IgD-negative memory B cell (primary cell): ENCODE data around the gene ACSF3. TPM values are rescaled to one million over a fixed set of nuclear protein-coding genes. Genes with fewer than 3 reads are reported as not detected.

ENCODE experiments used
- H3K27ac Mint-ChIP-seq, 3 donors: one replicate each; pipeline ENCODE4 v1.8.0; 2020 to 2022; ENCODE audit warnings: mild to moderate bottlenecking in 3 of 3, mixed read lengths in 3 of 3, moderate library complexity in 1 of 3
- H3K27me3 Mint-ChIP-seq: one replicate; pipeline ENCODE4 v1.8.0; 2021; ENCODE audit warnings: mixed read lengths
- H3K36me3 Mint-ChIP-seq: one replicate; pipeline ENCODE4 v1.8.0; 2020; ENCODE audit warnings: mild to moderate bottlenecking, mixed read lengths
- H3K4me1 Mint-ChIP-seq, 3 donors: one replicate each; pipeline ENCODE4 v1.8.0; 2020 to 2022; ENCODE audit warnings: mixed read lengths in 3 of 3, mild to moderate bottlenecking in 1 of 3
- H3K4me3 Mint-ChIP-seq, 4 donors: one replicate each; pipeline ENCODE4 v1.8.0; 2020 to 2022; ENCODE audit warnings: mild to moderate bottlenecking in 4 of 4, mixed read lengths in 4 of 4, moderate library complexity in 3 of 4
- H3K9me3 Mint-ChIP-seq, 3 donors: one replicate each; pipeline ENCODE4 v1.8.0; 2020 to 2021; ENCODE audit warnings: mixed read lengths in 3 of 3, mild to moderate bottlenecking in 1 of 3
- polyA plus RNA-seq: library from polyadenylated mRNA; unstranded; fragments of 300-500 nt; fragmentation: Illumina TruSeq; gene quantifications from one replicate; pipeline ENCODE4 v1.2.3, GENCODE V29; 2021

The ACSF3 gene
- 53.9 TPM for polyA plus RNA-seq

- peaks cover 40 to 45% (median 44%) of the 10 kb centered on the region in 3 donors for H3K4me1 Mint-ChIP-seq
- H3K4me3 Mint-ChIP-seq, result peak within 1 kb of the TSS; percentile 84 to 98 (median 96)
- peaks cover 3% of the 10 kb centered on the region for H3K36me3 Mint-ChIP-seq
- H3K27me3 Mint-ChIP-seq, result peaks cover 8% of the 10 kb centered on the region
- no peaks in the 10 kb centered on the region for H3K9me3 Mint-ChIP-seq
- peak within 1 kb of the TSS; percentile 75 to 97 (median 93) for H3K27ac Mint-ChIP-seq
Observed at GRCh38 chr16:89093602-89094251, at the start of gene ACSF3. TSS of gene ACSF3 (plus strand) at chr16:89093852. CDS start at chr16:89100682, 6,830 bp downstream.

GRCh38 chr16:89044418-89045180 is 49.1 kb upstream of the ACSF3 start:
- peak overlapping the region in 1 of 3 donors; percentile 53 for H3K27ac Mint-ChIP-seq
- H3K4me1 Mint-ChIP-seq, result peaks cover 0 to 6% (median 3%) of the 10 kb centered on the region in 3 donors

DNA sequence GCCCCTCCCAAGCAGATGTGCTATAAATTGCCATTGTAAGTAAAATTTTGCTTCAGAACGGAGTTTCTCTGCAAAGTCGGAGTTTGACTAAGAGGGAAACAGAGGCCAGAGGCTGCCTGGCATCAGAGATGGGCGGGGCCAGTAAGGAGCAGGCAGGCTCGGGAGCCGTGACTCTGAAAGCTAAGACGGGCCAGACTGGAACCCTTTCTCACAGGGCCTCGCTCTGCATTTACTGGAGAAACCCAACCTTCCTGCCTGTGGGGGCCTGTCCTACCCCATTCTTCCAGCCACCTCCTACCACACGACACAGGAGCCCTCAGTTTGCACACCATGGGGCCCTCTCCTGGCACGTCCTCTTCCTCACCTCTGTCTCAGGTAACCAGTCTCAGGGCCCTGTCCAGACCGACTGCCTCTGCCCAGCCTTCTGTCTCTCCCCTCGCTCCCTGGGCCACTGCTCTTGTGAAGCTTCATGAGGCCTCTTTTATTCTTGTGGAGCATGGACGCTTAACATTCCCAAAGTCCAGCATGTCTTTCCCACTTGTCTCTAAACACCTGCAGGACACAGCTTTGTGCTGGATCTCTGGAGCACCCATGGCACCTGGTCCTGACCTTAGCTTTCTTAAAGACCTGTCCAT is 48.4 kb upstream of the ACSF3 start:
- Mint-ChIP-seq H3K4me1 (peaks cover 0 to 6% (median 3%) of the 10 kb centered on the region in 3 donors), H3K27ac (no peak overlapping the region), H3K36me3 (peaks cover 2% of the 10 kb centered on the region), H3K27me3 (peaks cover 2% of the 10 kb centered on the region), H3K4me3 (no peak overlapping the region), H3K9me3 (peaks cover 0 to 2% (median 0%) of the 10 kb centered on the region in 3 donors)

More at GRCh38 chr16:89044418-89045180, 49.1 kb upstream of the ACSF3 start:
- Mint-ChIP-seq H3K27me3 (peaks cover 2% of the 10 kb centered on the region), H3K4me3 (no peak overlapping the region), H3K36me3 (peaks cover 2% of the 10 kb centered on the region), H3K9me3 (peaks cover 0 to 2% (median 0%) of the 10 kb centered on the region in 3 donors)

GRCh38 chr16:89045881-89046280 is 47.8 kb upstream of the ACSF3 start:
- Mint-ChIP-seq H3K27me3 (peaks cover 2% of the 10 kb centered on the region), H3K27ac (no peak overlapping the region)

GRCh38 chr16:89046491-89046890 is 47.2 kb upstream of the ACSF3 start:
- Mint-ChIP-seq H3K4me3 (no peak overlapping the region), H3K4me1 (peaks cover 0 to 3% (median 0%) of the 10 kb centered on the region in 3 donors)

More at GRCh38 chr16:89045881-89046280, 47.8 kb upstream of the ACSF3 start:
- Mint-ChIP-seq H3K9me3 (peaks cover 0 to 2% (median 0%) of the 10 kb centered on the region in 3 donors), H3K4me1 (peaks cover 0 to 3% (median 0%) of the 10 kb centered on the region in 3 donors), H3K4me3 (no peak overlapping the region), H3K36me3 (peaks cover 2% of the 10 kb centered on the region)

GRCh38 chr16:89047331-89048089 is 46.1 kb upstream of the ACSF3 start:
- Mint-ChIP-seq H3K4me3 (no peak overlapping the region), H3K9me3 (peaks cover 0 to 2% (median 0%) of the 10 kb centered on the region in 3 donors), H3K27me3 (peaks cover 2% of the 10 kb centered on the region), H3K4me1 (peaks cover 0 to 3% (median 0%) of the 10 kb centered on the region in 3 donors), H3K36me3 (peaks cover 2% of the 10 kb centered on the region), H3K27ac (peak overlapping the region in 2 of 3 donors; percentile 24 to 37)

More at GRCh38 chr16:89046491-89046890, 47.2 kb upstream of the ACSF3 start:
- no peak overlapping the region for H3K27ac Mint-ChIP-seq
- H3K36me3 Mint-ChIP-seq, result peaks cover 2% of the 10 kb centered on the region
- peaks cover 0 to 2% (median 0%) of the 10 kb centered on the region in 3 donors for H3K9me3 Mint-ChIP-seq
- peaks cover 2% of the 10 kb centered on the region for H3K27me3 Mint-ChIP-seq

GRCh38 chr16:89048090-89048725 is 45.4 kb upstream of the ACSF3 start:
- Mint-ChIP-seq H3K36me3 (peaks cover 2% of the 10 kb centered on the region), H3K27me3 (peaks cover 4% of the 10 kb centered on the region), H3K27ac (no peak overlapping the region)

DNA sequence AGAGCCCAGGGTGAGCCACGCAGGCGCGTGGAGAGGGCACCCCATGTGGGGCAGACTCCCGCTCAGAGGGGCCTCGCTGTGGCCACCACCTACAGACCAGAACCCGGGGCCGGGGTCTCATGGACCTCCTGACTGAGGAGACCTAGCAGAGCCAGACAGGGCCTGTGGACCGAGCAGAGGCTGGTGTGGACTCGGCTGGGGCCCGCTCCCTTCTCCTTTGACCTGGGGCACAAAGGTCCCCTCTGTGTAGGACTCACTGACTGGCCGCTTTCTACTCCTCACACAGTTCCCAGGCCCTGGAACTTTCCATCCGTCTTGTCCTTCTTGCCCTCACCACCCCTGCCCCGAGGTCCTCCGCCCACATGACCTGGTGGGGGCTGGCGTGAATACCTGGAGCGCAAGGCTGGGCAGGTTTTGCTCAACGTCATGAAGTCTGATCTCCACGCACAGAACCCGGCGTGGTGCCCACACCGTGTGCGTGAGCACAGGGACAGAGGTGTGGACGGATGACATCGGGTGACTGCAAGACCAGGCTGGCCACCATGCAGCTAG is 44.7 kb upstream of the ACSF3 start:
- Mint-ChIP-seq H3K27me3 (peaks cover 8% of the 10 kb centered on the region), H3K4me1 (peaks cover 0 to 3% (median 2%) of the 10 kb centered on the region in 3 donors), H3K36me3 (peaks cover 2% of the 10 kb centered on the region), H3K4me3 (no peak overlapping the region), H3K27ac (no peak overlapping the region), H3K9me3 (peaks cover 0 to 2% (median 0%) of the 10 kb centered on the region in 3 donors)

More at GRCh38 chr16:89048090-89048725, 45.4 kb upstream of the ACSF3 start:
- Mint-ChIP-seq H3K4me1 (peaks cover 0 to 3% (median 2%) of the 10 kb centered on the region in 3 donors), H3K9me3 (peaks cover 0 to 2% (median 0%) of the 10 kb centered on the region in 3 donors), H3K4me3 (no peak overlapping the region)

DNA sequence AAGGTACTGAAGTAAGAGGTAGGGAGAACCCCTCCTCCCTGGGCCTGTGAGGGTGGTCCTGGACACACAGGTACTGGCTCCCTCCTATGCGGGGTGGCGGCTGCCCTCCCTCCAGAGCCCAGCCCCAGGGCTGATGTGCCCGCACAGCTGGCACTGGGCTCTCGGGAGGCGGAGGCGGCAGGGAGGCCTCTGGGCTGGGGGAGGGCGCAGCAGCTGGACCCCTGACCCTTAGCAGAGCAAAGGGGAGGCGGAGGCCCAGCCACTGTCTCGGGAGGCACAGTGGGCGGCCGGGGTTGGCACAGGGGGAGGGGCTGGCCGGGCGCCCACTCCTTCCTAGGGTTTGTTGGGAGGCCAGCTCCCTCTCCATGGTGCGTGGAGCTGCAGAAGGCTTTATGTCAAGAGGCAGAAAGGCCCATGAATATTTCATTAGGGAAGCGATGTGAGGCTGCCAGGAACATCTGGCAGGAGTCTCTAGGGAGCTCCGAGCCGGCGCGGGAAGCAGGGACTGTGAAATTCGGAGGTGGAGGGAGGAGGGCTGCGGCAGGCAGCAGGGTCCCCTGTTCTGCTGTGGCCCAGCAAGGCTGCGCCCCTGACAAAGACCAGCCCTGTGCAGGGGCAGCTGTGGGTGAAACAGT is 44.1 kb upstream of the ACSF3 start:
- peaks cover 2% of the 10 kb centered on the region for H3K36me3 Mint-ChIP-seq
- H3K9me3 Mint-ChIP-seq, result peaks cover 0 to 2% (median 0%) of the 10 kb centered on the region in 3 donors
- no peak overlapping the region for H3K4me3 Mint-ChIP-seq
- H3K27me3 Mint-ChIP-seq, result peaks cover 8% of the 10 kb centered on the region
- H3K4me1 Mint-ChIP-seq, result peaks cover 0 to 3% (median 2%) of the 10 kb centered on the region in 3 donors
- no peak overlapping the region for H3K27ac Mint-ChIP-seq

GRCh38 chr16:89050119-89050867 is 43.4 kb upstream of the ACSF3 start:
- peaks cover 0 to 2% (median 0%) of the 10 kb centered on the region in 3 donors for H3K9me3 Mint-ChIP-seq
- H3K36me3 Mint-ChIP-seq, result peaks cover 2% of the 10 kb centered on the region
- H3K27me3 Mint-ChIP-seq, result peaks cover 8% of the 10 kb centered on the region
- H3K4me3 Mint-ChIP-seq, result peak overlapping the region in 1 of 4 donors; percentile 28
- H3K4me1 Mint-ChIP-seq, result peaks cover 0 to 3% (median 2%) of the 10 kb centered on the region in 3 donors
- H3K27ac Mint-ChIP-seq, result no peak overlapping the region

GRCh38 chr16:89050868-89051311 is 42.8 kb upstream of the ACSF3 start:
- H3K4me3 Mint-ChIP-seq, result no peak overlapping the region
- peaks cover 2% of the 10 kb centered on the region for H3K36me3 Mint-ChIP-seq
- no peak overlapping the region for H3K27ac Mint-ChIP-seq
- peaks cover 0 to 3% (median 2%) of the 10 kb centered on the region in 3 donors for H3K4me1 Mint-ChIP-seq
- peaks cover 0 to 1% (median 0%) of the 10 kb centered on the region in 3 donors for H3K9me3 Mint-ChIP-seq
- peaks cover 8% of the 10 kb centered on the region for H3K27me3 Mint-ChIP-seq

- Mint-ChIP-seq H3K9me3 (no peaks in the 10 kb centered on the region), H3K27me3 (peaks cover 10% of the 10 kb centered on the region), H3K36me3 (peaks cover 2% of the 10 kb centered on the region), H3K27ac (peak overlapping the region in 1 of 3 donors; percentile 7), H3K4me3 (no peak overlapping the region), H3K4me1 (peaks cover 0 to 3% (median 2%) of the 10 kb centered on the region in 3 donors)
Observed at GRCh38 chr16:89051521-89052166, 42.0 kb upstream of the ACSF3 start.
